MM.1S (cell line): ENCODE data around the gene PSTPIP2.

Experiments
- DNase-seq: peaks from one replicate; pipeline ENCODE4 v3.0.0-alpha.2; 2015
- H2AFZ ChIP-seq: fragments of 300-600 bp; sonication (generic); 2 replicates; pipeline ENCODE4 v1.6.0; 2016; ENCODE audit warnings: antibody characterized with exemption, low read length
- H3F3A ChIP-seq: fragments of 300-600 bp; sonication (generic); 2 replicates; pipeline ENCODE4 v1.6.1; 2016; ENCODE audit warnings: mild to moderate bottlenecking, antibody characterized with exemption, low read length, moderate library complexity, mixed read lengths; ENCODE audit not compliant: insufficient read depth
- H3K27ac ChIP-seq: fragments of 300-600 bp; sonication (generic); 2 replicates; pipeline ENCODE4 v1.5.1; 2016; ENCODE audit warnings: mild to moderate bottlenecking, low read length
- H3K27me3 ChIP-seq: fragments of 300-600 bp; sonication (generic); replicated peaks from 2 replicates; pipeline ENCODE4 v1.6.0; 2016; ENCODE audit warnings: low read length; ENCODE audit not compliant: insufficient read depth
- H3K36me3 ChIP-seq: fragments of 300-600 bp; sonication (generic); replicated peaks from 2 replicates; pipeline ENCODE4 v1.6.1; 2016; ENCODE audit warnings: mild to moderate bottlenecking, low read length, mixed read lengths; ENCODE audit not compliant: insufficient read depth
- H3K4me1 ChIP-seq: fragments of 300-600 bp; sonication (generic); 2 replicates; pipeline ENCODE4 v1.6.1; 2016; ENCODE audit warnings: low read length, mixed read lengths
- H3K4me2 ChIP-seq: fragments of 300-600 bp; sonication (generic); 2 replicates; pipeline ENCODE4 v1.6.0; 2016; ENCODE audit warnings: low read depth, low read length
- H3K4me3 ChIP-seq: fragments of 300-600 bp; sonication (generic); 2 replicates; pipeline ENCODE4 v1.5.1; 2016; ENCODE audit warnings: low read length, mixed read lengths
- H3K79me2 ChIP-seq: fragments of 300-600 bp; sonication (generic); 2 replicates; pipeline ENCODE4 v1.6.1; 2016; ENCODE audit warnings: mixed run types, low read length, mixed read lengths
- H3K9ac ChIP-seq: fragments of 300-600 bp; sonication (generic); 2 replicates; pipeline ENCODE4 v1.6.1; 2016; ENCODE audit warnings: low read length, mixed read lengths
- H3K9me2 ChIP-seq: fragments of 300-600 bp; sonication (generic); replicated peaks from 2 replicates; pipeline ENCODE4 v1.6.1; 2016; ENCODE audit warnings: mild to moderate bottlenecking, low read length, mixed read lengths; ENCODE audit not compliant: insufficient read depth
- H3K9me3 ChIP-seq: fragments of 300-600 bp; sonication (generic); replicated peaks from 2 replicates; pipeline ENCODE4 v1.6.1; 2016; ENCODE audit warnings: mild to moderate bottlenecking, low read length, mixed read lengths; ENCODE audit not compliant: insufficient read depth
- H4K20me1 ChIP-seq: fragments of 300-600 bp; sonication (generic); 2 replicates; pipeline ENCODE4 v1.6.1; 2016; ENCODE audit warnings: mild to moderate bottlenecking, low read length, moderate library complexity, mixed read lengths; ENCODE audit not compliant: insufficient read depth
- EZH2 ChIP-seq: fragments of 300-600 bp; sonication (generic); optimal IDR thresholded peaks from 2 replicates; pipeline ENCODE3; 2017; ENCODE audit warnings: low read depth, mild to moderate bottlenecking, antibody characterized with exemption, low read length, mixed read lengths
- EZH2phosphoT487 ChIP-seq: fragments of 300-600 bp; sonication (generic); IDR thresholded peaks from 2 replicates; pipeline ENCODE4 v1.6.1; 2018; ENCODE audit warnings: antibody characterized with exemption, low read length
- TF ChIP-seq, protein P1 (sequence below): fragments of 300-600 bp; sonication (generic); IDR thresholded peaks from 2 replicates; pipeline ENCODE4 v1.5.1; 2016; ENCODE audit warnings: antibody characterized with exemption, low read length, mixed read lengths

Gene PSTPIP2

DNA sequence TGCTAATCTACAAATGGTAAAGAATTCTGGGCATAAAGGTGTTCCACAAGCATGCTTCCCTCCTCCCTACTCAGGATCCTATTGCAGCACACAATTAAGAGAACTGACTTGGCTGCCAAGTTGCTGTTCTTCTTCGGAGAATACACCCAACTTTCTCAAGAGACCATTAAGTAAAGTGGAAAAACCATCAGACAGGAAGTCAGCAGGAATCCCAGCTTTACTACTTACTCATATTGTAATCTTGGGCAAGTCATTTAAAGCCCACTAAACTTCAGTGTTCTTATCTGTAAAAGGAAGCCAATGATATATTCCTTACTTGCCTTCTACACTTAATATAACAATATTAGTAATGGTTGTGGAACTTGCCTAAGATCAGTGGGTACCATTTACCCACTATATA, 37.8 kb downstream of the PSTPIP2 start:
- H4K20me1 ChIP-seq = no peaks in the 10 kb centered on the region
- no peaks in the 10 kb centered on the region for H3K27me3 ChIP-seq
- H2AFZ ChIP-seq = no peak overlapping the region
- H3K27ac ChIP-seq = no peak overlapping the region
- no peak overlapping the region for H3K9ac ChIP-seq
- H3K4me1 ChIP-seq = no peaks in the 10 kb centered on the region
- no peak overlapping the region for H3K4me2 ChIP-seq
- DNase-seq = no peak
- no peaks in the 10 kb centered on the region for H3K36me3 ChIP-seq
- no peaks in the 10 kb centered on the region for H3K79me2 ChIP-seq
- no peaks in the 10 kb centered on the region for H3K9me3 ChIP-seq
- no peak overlapping the region for H3K4me3 ChIP-seq
- TF ChIP-seq, protein P1, sequence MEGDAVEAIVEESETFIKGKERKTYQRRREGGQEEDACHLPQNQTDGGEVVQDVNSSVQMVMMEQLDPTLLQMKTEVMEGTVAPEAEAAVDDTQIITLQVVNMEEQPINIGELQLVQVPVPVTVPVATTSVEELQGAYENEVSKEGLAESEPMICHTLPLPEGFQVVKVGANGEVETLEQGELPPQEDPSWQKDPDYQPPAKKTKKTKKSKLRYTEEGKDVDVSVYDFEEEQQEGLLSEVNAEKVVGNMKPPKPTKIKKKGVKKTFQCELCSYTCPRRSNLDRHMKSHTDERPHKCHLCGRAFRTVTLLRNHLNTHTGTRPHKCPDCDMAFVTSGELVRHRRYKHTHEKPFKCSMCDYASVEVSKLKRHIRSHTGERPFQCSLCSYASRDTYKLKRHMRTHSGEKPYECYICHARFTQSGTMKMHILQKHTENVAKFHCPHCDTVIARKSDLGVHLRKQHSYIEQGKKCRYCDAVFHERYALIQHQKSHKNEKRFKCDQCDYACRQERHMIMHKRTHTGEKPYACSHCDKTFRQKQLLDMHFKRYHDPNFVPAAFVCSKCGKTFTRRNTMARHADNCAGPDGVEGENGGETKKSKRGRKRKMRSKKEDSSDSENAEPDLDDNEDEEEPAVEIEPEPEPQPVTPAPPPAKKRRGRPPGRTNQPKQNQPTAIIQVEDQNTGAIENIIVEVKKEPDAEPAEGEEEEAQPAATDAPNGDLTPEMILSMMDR = no peak
- TF ChIP-seq EZH2phosphoT487 (no peak), EZH2 (no peak)
- no peaks in the 10 kb centered on the region for H3K9me2 ChIP-seq
- no peaks in the 10 kb centered on the region for H3F3A ChIP-seq

DNA sequence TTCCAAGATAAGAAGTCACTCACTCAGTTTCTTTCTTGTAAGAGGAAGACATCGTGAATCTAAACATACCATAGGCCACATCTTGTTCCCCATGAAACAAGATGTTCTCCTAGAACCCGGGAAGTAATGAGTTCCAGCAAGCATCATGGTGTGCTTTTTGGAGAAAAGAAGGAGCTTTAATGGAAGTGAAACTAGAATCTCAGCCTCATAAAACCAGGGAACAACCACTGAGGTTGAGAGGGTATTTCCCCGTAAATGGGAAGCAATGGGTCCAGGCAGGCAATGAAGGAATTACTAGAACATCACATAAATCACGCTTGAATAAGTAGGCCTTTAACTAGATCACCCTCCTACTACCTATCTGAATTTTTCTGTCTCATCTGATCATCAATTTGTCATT, 40.3 kb downstream of the PSTPIP2 start:
- TF ChIP-seq, protein P1 = no peak
- TF ChIP-seq EZH2phosphoT487 (no peak), EZH2 (no peak)
- Histone ChIP-seq H3K27ac (no peak overlapping the region), H3K9ac (no peak overlapping the region), H3K4me2 (no peak overlapping the region), H3F3A (no peaks in the 10 kb centered on the region), H2AFZ (no peak overlapping the region), H3K4me3 (no peak overlapping the region), H4K20me1 (no peaks in the 10 kb centered on the region), H3K36me3 (no peaks in the 10 kb centered on the region), H3K4me1 (no peaks in the 10 kb centered on the region), H3K9me3 (no peaks in the 10 kb centered on the region), H3K9me2 (no peaks in the 10 kb centered on the region), H3K79me2 (no peaks in the 10 kb centered on the region), H3K27me3 (no peaks in the 10 kb centered on the region)
- DNase-seq = no peak

DNA sequence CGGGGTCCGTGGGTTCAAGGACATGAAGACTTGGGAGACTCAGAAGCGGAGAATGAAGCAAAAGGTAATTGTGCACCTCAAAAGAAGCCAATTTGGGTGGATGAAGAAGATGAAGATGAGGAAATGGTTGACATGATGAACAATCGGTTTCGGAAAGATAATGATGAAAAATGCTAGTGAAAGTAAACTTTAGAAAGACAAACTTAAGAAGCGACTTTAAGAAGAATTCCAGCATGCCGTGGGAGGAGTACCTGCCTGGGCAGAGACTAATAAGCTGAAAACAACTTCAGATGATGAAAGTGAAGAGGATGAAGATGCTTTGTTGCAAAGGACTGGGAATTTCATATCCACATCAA, 43.5 kb downstream of the PSTPIP2 start:
- no peak overlapping the region for H3K4me3 ChIP-seq
- H3K27ac ChIP-seq = no peak overlapping the region
- no peak overlapping the region for H3K9ac ChIP-seq

More for the DNA sequence above, 43.5 kb downstream of the PSTPIP2 start:
- H3K4me2 ChIP-seq = peak overlapping the region; percentile 29; the same call in 1 of the 2 replicates
- no peaks in the 10 kb centered on the region for H3K36me3 ChIP-seq
- no peak overlapping the region for H2AFZ ChIP-seq
- H3K79me2 ChIP-seq = no peaks in the 10 kb centered on the region
- no peak for TF ChIP-seq EZH2
- TF ChIP-seq, protein P1 = no peak
- no peak for TF ChIP-seq EZH2phosphoT487
- DNase-seq = no peak
- no peaks in the 10 kb centered on the region for H3K9me2 ChIP-seq
- H3F3A ChIP-seq = no peaks in the 10 kb centered on the region
- no peaks in the 10 kb centered on the region for H3K4me1 ChIP-seq
- no peaks in the 10 kb centered on the region for H3K9me3 ChIP-seq
- H3K27me3 ChIP-seq = no peaks in the 10 kb centered on the region
- H4K20me1 ChIP-seq = no peaks in the 10 kb centered on the region
